Heart left ventricle (tissue), 16 donors: ENCODE results near the gene LMO2. TPM values are rescaled to one million over a fixed set of nuclear protein-coding genes. Genes with fewer than 3 reads are reported as not detected.

Source experiments
- ATAC-seq, 4 donors: fragments of 200-7000 bp; cut with Tn5 transposase; one replicate each; pipeline ENCODE4 v1.9.1; 2020 to 2022; ENCODE audit warnings: moderate library complexity in 4 of 4, mild to moderate bottlenecking in 3 of 4, moderate number of reproducible peaks in 1 of 4
- DNase-seq, 5 donors: peaks; one replicate each; pipeline ENCODE4 v3.0.0-alpha.2; 2020
- H3K27ac ChIP-seq, 12 donors: fragments of 200-600 bp; sonication (generic) in 4 of 12; one replicate each; pipeline versions ENCODE4 v1.5.0 to v1.8.0; 2016 to 2022; ENCODE audit warnings: mild to moderate bottlenecking in 2 of 12
- H3K27me3 ChIP-seq, 9 donors: fragments of 200-600 bp; sonication (generic) in 2 of 9; one replicate each; pipeline versions ENCODE4 v1.5.1 to v1.8.0; 2016 to 2022; ENCODE audit warnings: mild to moderate bottlenecking in 3 of 9
- H3K36me3 ChIP-seq, 9 donors: fragments of 200-600 bp; sonication (generic) in 2 of 9; one replicate each; pipeline versions ENCODE4 v1.5.0 to v1.8.0; 2018 to 2022; ENCODE audit warnings: mild to moderate bottlenecking in 2 of 9
- H3K4me1 ChIP-seq, 12 donors: fragments of 200-600 bp; sonication (generic) in 4 of 12; one replicate each; pipeline versions ENCODE4 v1.5.0 to v1.8.0; 2016 to 2022; ENCODE audit warnings: mild to moderate bottlenecking in 3 of 12
- H3K4me3 ChIP-seq, 12 donors: fragments of 200-600 bp; sonication (generic) in 4 of 12; one replicate each; pipeline versions ENCODE4 v1.5.0 to v1.8.0; 2017 to 2022; ENCODE audit warnings: mild to moderate bottlenecking in 9 of 12, moderate library complexity in 4 of 12
- H3K9me3 ChIP-seq, 12 donors: fragments of 200-600 bp; sonication (generic) in 4 of 12; one replicate each; pipeline versions ENCODE4 v1.5.0 to v1.8.0; 2016 to 2022; ENCODE audit warnings: mild to moderate bottlenecking in 1 of 12
- POLR2A ChIP-seq, 2 donors: fragments of 450-650 bp; IDR thresholded peaks; one replicate each; pipeline ENCODE4 v1.6.1; 2017; ENCODE audit warnings: antibody characterized with exemption in 2 of 2, mild to moderate bottlenecking in 2 of 2, moderate library complexity in 2 of 2
- WGBS, 4 donors: extraction: QIAGEN DNeasy Blood & Tissue Kit in 2 of 4; methylation state at CpG; one replicate each; pipeline versions ENCODE4 v1.1.5 to v1.1.7; 2013 to 2018; 5-methylcytosine and 5-hydroxymethylcytosine counted together
- intact Hi-C, 10 donors: fragments of 100-400 bp; cut with DNase I; formaldehyde crosslinking; loops; one replicate each; pipeline versions ENCODE4 v1.11.1 to v1.14.2; 2022
- polyA plus RNA-seq, 2 donors: library from polyadenylated mRNA; stranded (reverse); fragments of 200-250 nt; gene quantifications; one replicate each; pipeline ENCODE4 v1.2.3, GENCODE V29; 2013
- total RNA-seq, 9 donors: library from RNA; depleted of rRNA in 2 of 9; stranded (reverse); fragments of >200 nt in 2 of 9; fragmentation: NEBNext Ultra II Directional in 3 of 9; extraction: Animal tissue kit (Norgen Biotek cat#: 25700) in 3 of 9; gene quantifications; one replicate each; pipeline versions ENCODE4 v1.1.0 to v1.2.4, GENCODE V29; 2016 to 2023
- TF ChIP-seq, protein P1 (sequence below), 12 donors: fragments of 200-600 bp; sonication (generic) in 4 of 12; IDR thresholded peaks; one replicate each; pipeline versions ENCODE4 v1.5.0 to v1.8.0; 2018 to 2022; ENCODE audit warnings: antibody characterized with exemption in 12 of 12, mild to moderate bottlenecking in 5 of 12
- donor health status: ischemic (EF 13 %, LVEDD 7.1; RV severe dilation, severe dysfunction).
- donor health status: healthy with polysubstance abuse.
- donor health status: DM: no; HTN: yes; CAD: no.
- donor health status: DM: no; HTN: no; CAD: no.
- donor health status: ischemic (EF 25% LVEDD 6.9; RV normal size, moderate dysfunction).
- donor health status: ischemic (EF 25% LVEDD 5.7; RV mildly dilated, moderate dysfunction).
- donor health status: healthy.
- donor health status: DM: yes; HTN: yes; CAD: no.
- donor health status: ischemic (EF 35%, LVEDD 5.7; RV mildly dilated, moderate dysfunction).
- donor health status: nonischemic (EF 11% LVEDD 7.7; RV severe dilation, severe dysfunction).
- donor health status: DM: yes; HTN: yes; CAD: no.
- donor health status: PGD.
- donor health status: ischemic (EF 29% LVEDD 5.4; RV normal size, mild dysfunction).
- donor health status: nonischemic (EF 23%, LVEDD 6.1; RV moderate dilation, normal function).

Gene LMO2
- total and polyA plus RNA-seq, 11 donors, result 4.5 to 29.6 (median 8.7) TPM

DNA sequence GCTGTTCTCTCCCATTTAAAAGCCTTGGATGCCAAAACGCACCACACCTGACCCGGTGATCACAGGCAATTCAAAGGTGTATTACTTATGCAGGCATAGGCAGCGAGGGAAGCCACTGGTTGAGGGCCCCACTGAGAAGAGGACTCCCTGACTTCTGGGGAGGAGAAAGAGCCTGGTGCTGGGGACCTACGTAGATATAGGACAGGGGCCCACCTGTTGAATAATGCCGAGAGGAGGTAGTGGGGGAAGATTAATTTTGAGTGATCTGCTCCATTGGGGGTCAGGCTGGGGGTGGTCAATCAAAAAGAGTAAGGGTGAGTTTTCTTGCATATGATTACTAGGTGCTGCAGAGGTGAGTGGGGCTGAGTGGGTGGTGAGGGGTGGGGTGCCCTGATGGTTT is 7.8 kb downstream of the LMO2 start:
- DNase-seq (no peak), ATAC-seq (no peak)
- Histone ChIP-seq H3K36me3 (no peaks in the 10 kb centered on the region), H3K27me3 (peaks cover 0 to 16% (median 0%) of the 10 kb centered on the region in 9 donors), H3K4me1 (no peaks in the 10 kb centered on the region), H3K27ac (no peak overlapping the region), H3K4me3 (no peak overlapping the region), H3K9me3 (no peaks in the 10 kb centered on the region)
- intact Hi-C loops, result no loop called here
- WGBS, 4 donors, result 93 to 95% (median 94%) methylated on average over 5 of the region's 5 CpGs
- TF ChIP-seq, protein P1, sequence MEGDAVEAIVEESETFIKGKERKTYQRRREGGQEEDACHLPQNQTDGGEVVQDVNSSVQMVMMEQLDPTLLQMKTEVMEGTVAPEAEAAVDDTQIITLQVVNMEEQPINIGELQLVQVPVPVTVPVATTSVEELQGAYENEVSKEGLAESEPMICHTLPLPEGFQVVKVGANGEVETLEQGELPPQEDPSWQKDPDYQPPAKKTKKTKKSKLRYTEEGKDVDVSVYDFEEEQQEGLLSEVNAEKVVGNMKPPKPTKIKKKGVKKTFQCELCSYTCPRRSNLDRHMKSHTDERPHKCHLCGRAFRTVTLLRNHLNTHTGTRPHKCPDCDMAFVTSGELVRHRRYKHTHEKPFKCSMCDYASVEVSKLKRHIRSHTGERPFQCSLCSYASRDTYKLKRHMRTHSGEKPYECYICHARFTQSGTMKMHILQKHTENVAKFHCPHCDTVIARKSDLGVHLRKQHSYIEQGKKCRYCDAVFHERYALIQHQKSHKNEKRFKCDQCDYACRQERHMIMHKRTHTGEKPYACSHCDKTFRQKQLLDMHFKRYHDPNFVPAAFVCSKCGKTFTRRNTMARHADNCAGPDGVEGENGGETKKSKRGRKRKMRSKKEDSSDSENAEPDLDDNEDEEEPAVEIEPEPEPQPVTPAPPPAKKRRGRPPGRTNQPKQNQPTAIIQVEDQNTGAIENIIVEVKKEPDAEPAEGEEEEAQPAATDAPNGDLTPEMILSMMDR (IDR thresholded peaks at IDR 0.05), result no peak
- no peak for TF ChIP-seq POLR2A (IDR thresholded peaks at IDR 0.05)

DNA sequence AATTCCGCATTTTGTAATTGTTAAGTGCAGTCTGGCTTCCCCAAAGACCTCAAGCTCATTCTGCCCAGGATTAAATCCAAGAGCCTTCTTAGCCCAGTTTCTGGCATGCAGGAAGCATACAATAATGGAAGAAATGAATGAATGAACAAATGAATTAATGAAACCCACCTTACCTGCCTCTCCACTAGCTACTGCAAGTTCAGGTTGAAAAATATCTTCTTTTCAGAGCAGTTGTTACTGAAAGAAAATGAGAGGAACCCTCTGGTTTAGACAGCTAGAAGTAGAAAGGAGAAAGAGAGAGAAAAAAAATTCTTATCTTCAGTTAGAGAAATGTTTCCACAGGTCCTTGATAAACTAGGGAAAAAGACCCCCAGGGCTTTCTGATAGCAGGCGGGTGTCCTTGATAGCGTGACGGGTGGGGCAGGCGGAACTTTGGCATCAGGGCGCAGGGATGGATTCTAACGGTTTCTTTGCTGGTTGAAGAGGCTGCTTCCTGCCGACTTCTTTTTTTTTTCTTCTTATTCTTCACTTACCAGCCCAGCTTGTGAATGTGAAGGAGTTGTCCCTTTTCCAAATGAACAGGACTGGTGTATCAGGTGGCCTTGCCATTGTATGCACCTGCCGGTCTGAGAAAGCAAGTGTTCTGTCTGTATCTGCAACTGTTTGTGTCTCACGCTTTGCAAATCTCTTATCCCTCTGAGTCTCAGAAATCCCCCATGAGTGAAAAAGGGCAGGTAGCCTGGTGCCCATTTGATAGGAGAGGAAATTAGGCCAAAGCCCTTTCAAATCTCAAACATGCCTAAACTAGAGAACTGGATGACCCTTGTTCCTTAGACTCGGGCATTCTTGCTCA is 10.0 kb downstream of the LMO2 start:
- intact Hi-C loops, result no loop called here
- TF ChIP-seq, protein P1 (IDR thresholded peaks at IDR 0.05), result no peak
- TF ChIP-seq POLR2A (IDR thresholded peaks at IDR 0.05), result no peak
- H3K27me3 ChIP-seq, result peaks cover 0 to 16% (median 0%) of the 10 kb centered on the region in 9 donors

DNA sequence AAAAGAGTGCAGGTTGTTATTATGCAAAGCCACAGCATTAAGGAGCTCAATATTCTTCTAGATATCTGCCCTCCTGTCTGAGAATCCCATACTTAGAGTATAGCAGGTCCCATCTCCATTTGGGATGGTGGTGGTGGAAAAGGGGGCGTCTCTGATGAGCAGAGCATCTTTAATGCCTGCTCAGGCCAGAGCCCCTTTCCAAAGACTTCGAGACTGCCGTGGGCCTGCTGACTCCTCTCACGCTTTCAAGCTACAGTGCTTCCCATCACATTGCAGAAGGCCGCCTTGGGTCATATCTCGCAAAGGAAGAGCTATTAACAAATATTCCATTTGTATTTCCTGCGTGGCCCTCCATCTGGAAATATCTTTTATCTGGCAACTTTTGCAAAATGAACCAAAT is 10.9 kb downstream of the LMO2 start:
- no peak for DNase-seq
- intact Hi-C loops, result no loop called here
- Histone ChIP-seq H3K4me3 (no peak overlapping the region), H3K9me3 (no peaks in the 10 kb centered on the region), H3K4me1 (no peaks in the 10 kb centered on the region), H3K27me3 (peaks cover 0 to 16% (median 0%) of the 10 kb centered on the region in 9 donors), H3K36me3 (no peaks in the 10 kb centered on the region), H3K27ac (no peak overlapping the region)
- WGBS, 4 donors, result 61 to 73% (median 65%) methylated on average over 7 of the region's 7 CpGs
- TF ChIP-seq POLR2A (IDR thresholded peaks at IDR 0.05), result no peak
- TF ChIP-seq, protein P1 (IDR thresholded peaks at IDR 0.05), result no peak
- no peak for ATAC-seq

More for the DNA sequence above, 10.0 kb downstream of the LMO2 start:
- 48 to 60% (median 56%) methylated on average over 11 of the region's 11 CpGs for WGBS, 4 donors
- Histone ChIP-seq H3K27ac (no peak overlapping the region), H3K4me1 (no peaks in the 10 kb centered on the region), H3K36me3 (no peaks in the 10 kb centered on the region), H3K4me3 (no peak overlapping the region), H3K9me3 (no peaks in the 10 kb centered on the region)
- no peak for ATAC-seq
- DNase-seq, result no peak

DNA sequence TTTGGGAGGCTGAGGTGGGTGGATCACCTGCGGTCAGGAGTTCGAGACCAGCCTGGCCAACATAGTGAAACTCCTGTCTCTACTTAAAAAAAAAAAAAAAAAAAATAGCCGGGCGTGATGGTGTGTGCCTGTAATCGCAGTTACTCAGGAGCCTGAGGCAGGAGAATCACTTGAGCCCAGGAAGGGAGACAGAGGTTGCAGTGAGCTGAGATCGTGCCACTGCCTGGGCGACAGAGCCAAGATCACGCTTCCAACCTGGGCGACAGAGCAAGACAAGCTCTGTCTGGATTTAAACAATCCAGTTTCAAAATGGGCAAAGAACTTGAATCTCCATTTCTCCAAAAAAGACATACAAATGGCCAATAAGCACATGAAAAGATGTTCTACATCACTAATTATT is 12.5 kb downstream of the LMO2 start:
- WGBS, 4 donors, result 91 to 93% (median 93%) methylated on average over 9 of the region's 9 CpGs
- TF ChIP-seq POLR2A (IDR thresholded peaks at IDR 0.05), result no peak
- TF ChIP-seq, protein P1 (IDR thresholded peaks at IDR 0.05), result no peak
- no peak for DNase-seq
- Histone ChIP-seq H3K27ac (no peak overlapping the region), H3K4me1 (peaks cover 0 to 9% (median 0%) of the 10 kb centered on the region in 12 donors), H3K36me3 (no peaks in the 10 kb centered on the region), H3K9me3 (no peaks in the 10 kb centered on the region), H3K4me3 (no peak overlapping the region), H3K27me3 (peaks cover 0 to 11% (median 0%) of the 10 kb centered on the region in 9 donors)
- intact Hi-C loops, result loop anchor here in 1 of 10 donors (10.0 kb wide), 1 partner anchor 55 kb away; no protein-coding TSS in a partner anchor
- ATAC-seq, result no peak
